Umbilical cord (tissue), 2 donors: ENCODE results near the gene NR1H4. TPM values are rescaled to one million over a fixed set of nuclear protein-coding genes. Genes with fewer than 3 reads are reported as not detected.
A peak's percentile ranks its signal among the peaks of the same experiment; 100 is the strongest.
"Not testable (repeated sequence)": the region's sequence is repeated elsewhere in the genome, so short reads cannot be mapped to it uniquely, and the experiment has no call there.

Experiments
- DNase-seq: peaks from one replicate; pipeline ENCODE4 v3.0.0-alpha.2; 2015; ENCODE audit warnings: low spot score
- total RNA-seq: library from RNA; depleted of rRNA; stranded (reverse); fragments of >200 nt; gene quantifications from one replicate; pipeline ENCODE4 v1.2.3, GENCODE V29; 2014; ENCODE audit warnings: low replicate concordance; ENCODE audit not compliant: insufficient read depth

NR1H4 gene
- total RNA-seq, 1 donor from 2014 or later = 1.7 TPM

DNA sequence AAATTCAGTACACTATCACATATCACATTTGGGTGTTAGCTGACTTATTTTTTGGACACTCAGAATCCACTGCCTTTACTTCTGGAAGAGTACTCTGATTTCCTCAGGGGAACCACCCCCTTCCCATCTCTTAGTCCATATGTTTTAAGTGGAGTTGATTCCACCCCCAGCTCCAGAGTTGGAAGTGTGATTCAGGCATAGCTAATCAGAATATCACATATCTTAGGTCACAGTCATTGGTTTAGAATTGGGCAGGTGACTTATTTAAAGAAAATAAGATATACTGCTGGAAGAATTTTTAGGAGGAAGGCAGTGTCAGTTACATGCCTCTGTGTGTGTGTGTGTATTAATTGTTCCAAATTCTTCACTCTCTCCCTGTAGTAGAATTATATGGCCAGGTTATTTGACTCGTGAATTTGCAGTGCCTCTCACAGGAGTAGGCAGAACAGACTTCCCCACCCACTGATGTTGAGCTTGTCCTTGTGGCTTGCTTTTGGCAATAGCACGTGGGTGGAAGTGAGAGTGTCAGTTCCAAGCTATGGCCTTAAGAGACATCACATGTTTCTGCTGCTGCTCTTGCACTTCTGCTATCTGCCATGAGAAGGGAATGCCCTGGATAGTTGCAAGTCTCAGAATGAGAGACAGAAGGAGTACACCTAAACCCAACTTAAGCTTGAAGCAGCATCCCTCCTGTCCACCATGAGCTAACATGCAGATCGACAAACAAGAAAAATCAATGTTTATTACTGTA is 93.4 kb downstream of the NR1H4 start:
- DNase-seq = peak; percentile 32

DNA sequence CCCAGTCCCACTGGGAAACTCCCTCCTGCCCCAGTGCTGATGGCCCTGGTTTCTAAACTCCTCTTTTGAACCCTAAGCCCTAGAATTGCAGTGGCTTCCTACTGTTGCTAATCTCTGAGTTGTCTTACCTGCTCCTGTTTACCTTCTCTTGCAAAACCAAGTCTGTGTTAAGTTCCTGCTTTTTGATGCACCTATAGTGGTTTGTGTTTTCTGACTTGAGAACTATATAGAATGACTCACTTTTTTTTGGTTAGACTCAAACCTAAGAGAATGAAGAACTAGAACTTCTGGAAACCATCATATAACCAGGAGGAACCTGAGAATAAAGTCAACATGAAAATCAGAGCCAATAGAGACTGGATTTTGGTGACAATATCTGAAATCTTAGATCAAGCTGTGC is 94.3 kb downstream of the NR1H4 start:
- no peak for DNase-seq

DNA sequence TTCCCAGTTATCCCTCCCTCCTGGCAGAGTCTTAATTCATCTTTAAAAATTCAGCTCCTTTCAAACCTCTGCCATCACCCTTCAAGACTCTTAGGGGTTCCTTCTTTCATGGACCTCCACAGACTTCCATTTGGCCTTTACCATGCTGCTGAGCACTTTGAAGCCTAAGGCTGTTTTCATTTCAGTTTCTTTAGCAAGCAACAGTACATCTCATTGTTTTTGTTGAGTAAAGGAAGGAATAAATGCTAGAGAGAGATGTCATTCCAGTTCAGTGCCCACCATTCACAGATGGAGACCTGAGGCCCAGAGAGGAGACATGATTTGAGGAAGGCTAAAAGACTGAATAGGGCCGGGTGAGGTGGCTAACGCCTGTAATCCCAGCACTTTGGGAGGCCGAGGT is 98.5 kb downstream of the NR1H4 start:
- no peak for DNase-seq

DNA sequence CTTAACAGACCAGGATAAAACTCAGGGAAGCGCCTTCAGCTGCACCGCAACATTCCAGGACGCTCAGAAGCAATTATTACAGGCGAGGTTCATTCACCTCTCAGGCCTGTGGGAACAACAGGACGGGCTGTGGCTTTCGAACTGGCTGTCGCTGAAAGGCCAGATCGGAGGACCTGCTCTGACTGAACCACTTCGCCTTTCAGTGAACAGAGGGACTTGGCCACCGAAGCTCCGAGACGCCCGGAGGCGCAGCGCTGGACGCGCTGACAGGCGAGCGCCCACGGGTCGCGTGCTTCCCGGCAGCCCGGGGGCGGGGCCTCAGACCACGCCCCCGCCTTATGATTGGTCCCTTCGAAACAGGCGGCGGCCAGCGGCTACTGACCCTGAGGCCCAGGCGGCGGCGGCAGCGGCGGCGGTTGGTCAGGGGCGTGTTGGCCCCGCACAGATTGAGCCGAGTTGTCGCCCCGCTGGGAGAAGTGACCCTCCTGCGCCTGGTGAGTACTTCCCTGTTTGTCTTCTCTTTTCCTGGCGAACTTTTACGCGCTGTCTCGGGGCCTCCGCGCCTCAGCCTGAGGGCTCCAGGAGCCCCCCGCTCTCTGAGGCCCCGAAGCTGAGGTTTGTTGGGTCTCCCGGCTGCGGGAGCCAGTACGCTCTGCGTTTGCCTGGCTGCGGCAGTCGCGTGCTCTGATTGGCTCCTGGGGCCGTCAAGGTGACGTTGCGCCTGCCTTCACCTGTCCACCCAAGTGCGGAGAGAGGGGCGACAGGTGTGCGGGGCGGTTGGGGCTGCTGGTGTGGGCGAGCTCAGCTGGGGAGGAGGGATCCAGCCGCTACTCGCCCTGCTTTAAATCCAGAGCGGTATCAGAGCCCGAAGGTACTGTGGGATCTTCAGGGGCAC is 99.9 kb downstream of the NR1H4 start, which contains the start of gene GAS2L3:
Gene GAS2L3, plus strand, starts transcription at position 393 of the 895 bp plus-strand sequence. CDS start 21,221 bp downstream, outside the sequence.
- peak; percentile 88 for DNase-seq

DNA sequence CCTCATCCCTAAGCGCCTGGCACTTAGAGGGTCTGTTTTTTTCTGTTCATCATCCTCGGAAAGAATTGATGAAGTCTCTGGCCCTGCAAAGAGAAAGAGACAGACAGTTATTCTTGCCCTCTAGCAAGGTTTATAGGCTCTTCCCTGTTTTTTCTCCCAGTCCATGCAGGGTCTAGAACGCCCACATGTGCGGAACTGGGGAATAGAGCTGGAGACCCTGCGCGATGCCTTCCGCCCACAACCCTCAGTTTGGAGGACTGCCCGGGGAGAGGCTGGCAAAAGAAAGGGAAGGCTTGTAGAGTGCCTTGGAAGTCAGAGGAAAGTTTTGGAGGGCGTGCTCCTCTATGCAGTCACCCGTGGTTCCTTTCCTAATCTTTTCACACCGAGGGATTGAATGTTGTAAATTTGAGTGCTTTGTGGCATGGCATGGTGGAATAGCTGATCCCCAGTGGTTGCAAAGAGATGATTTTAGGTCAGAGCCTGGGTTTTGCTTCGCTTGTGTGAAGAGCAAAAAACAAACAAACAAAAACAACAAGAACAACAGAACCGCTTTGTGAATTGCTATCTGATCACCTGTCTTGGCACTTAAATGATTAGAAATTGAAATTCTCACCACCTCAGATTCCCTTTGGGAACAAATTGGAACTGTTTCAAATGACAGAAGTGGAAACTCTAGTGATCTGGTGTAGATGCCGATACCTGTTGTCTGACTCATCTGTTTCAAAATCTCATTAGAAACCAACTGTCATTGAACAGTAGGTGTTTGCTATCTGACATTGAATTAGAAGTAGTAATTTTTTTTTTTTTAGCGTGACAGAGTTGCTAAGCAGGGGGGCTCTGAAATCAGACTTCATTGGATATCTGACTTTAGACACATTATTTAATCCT is 100.8 kb downstream of the NR1H4 start:
- DNase-seq = peak; percentile 36

DNA sequence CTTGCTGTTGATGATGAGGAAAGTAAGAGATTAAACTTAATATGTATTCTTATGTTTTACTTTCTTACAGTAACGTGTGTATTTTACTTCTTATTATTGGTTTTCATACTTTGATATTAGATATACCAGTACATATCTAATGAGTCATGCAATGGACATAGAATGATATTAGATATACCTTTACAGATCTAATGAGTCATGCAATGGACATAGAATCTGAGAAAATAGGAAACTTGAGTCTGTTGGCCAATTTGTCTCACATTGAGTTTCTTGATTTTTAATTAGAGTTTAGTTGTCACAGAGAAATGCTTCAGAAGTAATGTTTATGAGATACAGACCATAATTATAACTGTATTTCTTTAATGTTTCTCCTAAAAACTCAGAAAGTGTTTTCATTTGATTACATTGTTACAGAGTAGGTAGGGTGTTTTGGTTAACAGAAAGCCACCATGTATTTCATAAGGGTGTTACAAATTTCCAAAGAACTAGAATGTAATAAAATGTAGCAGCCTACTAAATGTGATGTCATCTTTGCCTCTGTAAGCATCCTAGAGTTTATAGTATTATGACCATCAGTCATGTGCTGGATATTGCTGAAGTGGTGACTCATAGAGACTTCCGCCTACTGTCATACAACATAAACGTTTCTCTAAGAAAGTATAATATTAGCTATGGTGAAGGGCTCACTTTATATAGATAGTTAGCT is 102.8 kb downstream of the NR1H4 start:
- peak; percentile 32 for DNase-seq

DNA sequence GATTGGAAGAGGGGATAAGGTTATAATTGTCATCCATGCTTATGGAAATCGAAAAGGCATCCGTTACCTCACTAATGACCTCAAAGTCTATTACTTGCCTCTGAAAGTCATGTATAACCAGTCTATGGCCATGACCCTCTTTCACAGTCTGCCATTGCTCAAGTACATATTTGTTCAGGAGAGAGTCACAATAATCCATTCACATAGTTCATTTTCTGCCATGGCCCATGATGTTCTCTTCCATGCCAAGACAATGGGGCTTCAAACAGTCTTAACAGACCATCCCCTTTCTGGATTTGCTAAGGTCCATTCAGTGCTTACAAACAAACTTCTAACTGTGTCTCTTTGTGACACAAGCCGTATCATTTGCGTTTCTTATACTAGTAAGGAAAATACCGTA is 105.3 kb downstream of the NR1H4 start:
- no peak for DNase-seq

DNA sequence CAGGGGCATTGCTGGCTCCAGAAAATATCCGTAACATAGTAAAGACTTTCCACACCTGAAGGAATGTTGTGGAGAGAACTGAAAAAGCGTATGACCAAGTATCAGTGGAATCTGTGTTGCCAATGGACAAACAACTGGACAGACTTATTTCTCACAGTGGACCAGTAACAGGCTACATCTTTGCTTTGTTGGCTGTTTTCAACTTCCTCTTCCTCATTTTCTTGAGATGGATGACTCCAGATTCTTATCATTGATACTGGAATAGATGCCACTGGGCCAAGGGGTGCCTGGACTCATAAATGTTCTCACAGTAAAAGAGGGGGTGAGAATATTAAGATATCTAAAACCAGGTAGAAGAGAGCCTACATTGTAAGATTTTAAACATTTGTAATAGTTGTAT is 106.2 kb downstream of the NR1H4 start:
- DNase-seq = no peak

DNA sequence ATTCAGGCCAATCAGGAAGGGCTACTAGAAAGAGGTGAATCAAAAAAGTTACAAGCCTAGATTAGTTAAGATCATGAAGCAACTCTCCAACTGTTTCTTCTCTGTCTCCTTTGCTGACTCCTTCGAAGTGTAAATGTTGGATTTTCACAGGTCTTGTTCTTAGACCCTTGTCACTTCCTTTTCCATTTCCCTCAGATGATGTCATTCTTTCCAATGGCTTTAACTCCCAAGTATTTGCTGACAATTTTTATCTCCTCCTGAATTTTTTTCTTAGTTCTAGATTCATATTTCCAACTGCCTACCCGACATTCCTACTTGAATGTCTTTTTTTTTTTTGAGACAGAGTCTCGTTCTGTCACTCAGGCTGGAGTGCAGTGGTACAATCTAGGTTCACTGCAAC is 110.6 kb downstream of the NR1H4 start:
- peak; percentile 8 for DNase-seq

DNA sequence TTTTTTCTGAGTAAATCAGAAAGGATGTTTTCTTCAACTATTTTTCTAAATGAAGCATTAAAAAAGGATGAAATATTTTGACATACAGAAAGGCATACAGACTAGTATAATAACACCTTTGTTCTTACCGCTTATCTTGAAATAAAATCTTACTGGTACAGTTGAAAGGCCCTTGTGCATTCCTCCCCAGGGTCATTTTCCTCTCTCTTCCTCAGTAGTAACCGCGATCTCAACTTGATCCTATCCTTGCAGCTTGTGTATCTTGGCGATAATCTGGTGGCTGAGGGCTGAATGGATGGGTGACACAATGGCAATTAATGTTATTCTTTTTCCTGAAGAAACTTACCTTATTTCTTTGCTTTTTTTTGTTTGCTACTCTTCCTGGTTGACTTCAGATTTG is 118.3 kb downstream of the NR1H4 start:
- DNase-seq = no peak

DNA sequence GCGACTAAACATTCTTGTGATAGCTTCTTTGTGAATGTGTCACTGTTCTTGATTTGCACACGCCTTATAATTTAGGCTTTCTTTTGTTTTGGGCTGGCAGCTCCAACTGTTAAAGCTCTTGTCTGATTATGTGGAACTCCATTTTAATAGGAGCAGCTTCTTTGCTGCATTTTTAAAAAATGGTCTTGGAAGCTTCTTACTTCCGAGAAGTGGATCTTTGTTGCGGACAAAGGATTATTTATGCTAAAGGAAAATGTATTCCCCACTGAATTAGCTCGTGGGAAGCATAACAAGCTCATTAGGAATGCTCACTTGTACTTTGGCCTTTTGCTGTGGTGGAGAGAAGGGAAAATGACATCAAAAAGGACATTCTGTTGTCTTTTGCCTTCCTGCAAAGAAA is 119.8 kb downstream of the NR1H4 start:
- no peak for DNase-seq

DNA sequence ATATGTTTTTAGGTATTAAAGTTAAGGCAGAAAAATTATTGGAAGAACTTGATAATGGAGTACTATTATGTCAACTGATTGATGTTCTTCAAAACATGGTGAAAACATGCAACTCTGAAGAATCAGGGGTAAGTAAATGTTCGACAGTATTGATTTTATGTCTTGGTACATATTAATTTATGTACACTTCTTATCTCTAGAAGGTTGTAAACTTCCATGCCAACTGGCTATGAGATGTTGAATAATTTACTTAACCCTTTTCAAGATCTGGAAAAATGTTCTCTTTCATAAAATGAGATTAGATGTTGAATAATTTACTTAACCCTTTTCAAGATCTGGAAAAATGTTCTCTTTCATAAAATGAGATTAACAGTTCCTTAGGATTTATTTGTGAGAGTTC is 128.0 kb downstream of the NR1H4 start:
- DNase-seq = no peak

DNA sequence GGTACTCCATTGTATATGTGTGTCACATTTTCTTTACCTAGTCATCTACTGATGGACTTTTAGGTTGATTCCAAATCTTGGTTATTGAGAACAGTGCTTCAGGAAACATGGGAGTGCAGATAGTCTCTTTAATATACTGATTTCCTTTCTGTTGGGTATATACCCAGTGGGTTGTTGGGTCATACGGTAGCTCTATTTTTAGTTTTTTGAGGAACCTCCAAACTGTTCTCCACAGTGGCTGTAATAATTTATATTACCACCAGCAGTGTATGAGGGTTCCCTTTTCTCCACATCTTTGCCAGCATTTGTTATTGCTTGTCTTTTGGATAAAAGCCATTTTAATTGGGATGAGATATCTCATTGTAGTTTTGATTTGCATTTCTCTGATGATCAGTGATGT is 129.3 kb downstream of the NR1H4 start:
- DNase-seq = not testable (repeated sequence)

DNA sequence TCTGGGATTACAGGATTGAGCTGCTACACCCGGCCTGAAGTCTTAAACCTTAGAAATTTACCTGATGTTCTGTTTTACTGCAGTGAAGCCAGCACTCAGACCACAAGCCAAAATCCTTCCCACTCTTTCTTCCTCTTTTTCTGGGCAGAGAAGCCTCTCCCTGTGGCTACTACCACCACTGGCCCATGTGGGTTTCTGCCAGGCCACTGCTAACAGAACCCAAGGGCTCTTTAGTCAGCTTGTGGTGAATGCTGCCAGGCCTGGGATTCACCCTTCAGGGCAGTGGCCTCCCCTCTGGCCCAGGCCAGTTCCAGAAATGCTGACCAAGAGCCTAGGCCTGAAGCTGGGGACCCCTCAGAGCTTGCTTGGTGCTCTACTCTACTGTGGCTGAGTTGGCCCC is 135.1 kb downstream of the NR1H4 start:
- DNase-seq = no peak

DNA sequence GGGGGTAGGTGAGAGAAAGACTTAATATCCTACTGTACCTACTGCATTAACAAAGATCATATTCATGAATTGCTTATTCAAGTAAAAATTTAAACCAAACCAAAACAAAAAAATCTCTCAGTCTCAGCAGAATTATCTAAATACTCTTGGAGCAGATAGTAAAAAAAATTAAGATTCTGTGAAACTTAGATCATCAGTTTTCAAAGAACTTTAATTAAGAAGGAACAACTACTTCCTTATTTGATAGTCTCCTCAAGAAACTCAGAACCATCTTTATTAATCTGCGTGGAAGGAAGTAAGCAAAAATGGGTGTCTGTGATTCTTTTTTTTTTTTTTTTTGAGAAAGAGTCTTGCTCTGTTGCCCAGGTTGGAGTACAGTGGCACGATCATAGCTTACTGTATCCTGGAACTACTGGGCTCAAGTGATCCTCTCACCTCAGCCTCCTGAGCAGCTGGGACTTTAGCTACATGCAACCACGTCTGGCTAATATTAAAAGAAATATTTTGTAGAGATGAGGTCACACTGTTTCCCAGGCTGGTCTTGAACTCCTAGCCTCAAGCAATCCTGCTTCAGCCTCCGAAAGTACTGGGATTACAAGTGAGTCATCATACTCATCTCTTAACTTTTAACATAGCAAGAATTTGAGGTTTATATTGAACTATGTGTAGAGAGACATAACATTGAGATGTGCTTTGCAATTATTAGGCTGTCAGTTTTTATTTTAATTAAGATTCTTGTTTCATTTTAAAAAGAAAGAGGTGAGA is 137.2 kb downstream of the NR1H4 start:
- no peak for DNase-seq

DNA sequence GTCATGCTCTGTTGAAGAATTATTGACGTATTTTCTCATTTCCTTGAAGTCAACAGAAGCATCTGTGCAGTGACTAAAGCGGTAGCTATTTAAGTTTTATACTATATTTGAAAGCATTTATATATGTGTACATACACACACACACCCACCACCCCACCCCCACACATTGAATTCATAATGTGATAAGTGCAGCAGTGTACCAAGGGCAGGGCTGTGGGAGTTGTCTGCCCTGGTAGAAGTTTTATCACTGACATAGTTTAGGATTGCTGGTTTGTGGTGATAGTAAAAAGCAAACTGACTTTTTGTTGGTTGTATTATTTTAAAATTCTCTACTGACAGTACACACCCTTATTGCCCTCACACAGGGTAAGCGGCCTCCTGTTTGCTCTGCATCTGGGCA is 138.9 kb downstream of the NR1H4 start:
- DNase-seq = no peak
